Coronary artery (tissue), 2 donors: Measurements from ENCODE around the gene DMXL1.

Source experiments
- DNase-seq: peaks from one replicate; pipeline ENCODE4 v3.0.0-alpha.2; 2017; ENCODE audit warnings: low spot score
- H3K27ac ChIP-seq, 2 donors: fragments of 200-600 bp; sonication (generic); one replicate each; pipeline ENCODE4 v1.5.1; 2016 to 2019
- H3K4me3 ChIP-seq: fragments of 200-600 bp; sonication (generic); 2 replicates; pipeline ENCODE4 v1.5.1; 2016; ENCODE audit warnings: mild to moderate bottlenecking, moderate library complexity
- TF ChIP-seq, protein P1 (sequence below): fragments of 200-600 bp; sonication (generic); IDR thresholded peaks from one replicate; pipeline ENCODE4 v1.5.1; 2019; ENCODE audit warnings: antibody characterized with exemption

DMXL1 gene

GRCh38 chr5:119077444-119077843 is 6.6 kb downstream of the DMXL1 start:
- DNase-seq = no peak
- Histone ChIP-seq H3K27ac (no peak overlapping the region), H3K4me3 (no peak overlapping the region)
- TF ChIP-seq, protein P1, sequence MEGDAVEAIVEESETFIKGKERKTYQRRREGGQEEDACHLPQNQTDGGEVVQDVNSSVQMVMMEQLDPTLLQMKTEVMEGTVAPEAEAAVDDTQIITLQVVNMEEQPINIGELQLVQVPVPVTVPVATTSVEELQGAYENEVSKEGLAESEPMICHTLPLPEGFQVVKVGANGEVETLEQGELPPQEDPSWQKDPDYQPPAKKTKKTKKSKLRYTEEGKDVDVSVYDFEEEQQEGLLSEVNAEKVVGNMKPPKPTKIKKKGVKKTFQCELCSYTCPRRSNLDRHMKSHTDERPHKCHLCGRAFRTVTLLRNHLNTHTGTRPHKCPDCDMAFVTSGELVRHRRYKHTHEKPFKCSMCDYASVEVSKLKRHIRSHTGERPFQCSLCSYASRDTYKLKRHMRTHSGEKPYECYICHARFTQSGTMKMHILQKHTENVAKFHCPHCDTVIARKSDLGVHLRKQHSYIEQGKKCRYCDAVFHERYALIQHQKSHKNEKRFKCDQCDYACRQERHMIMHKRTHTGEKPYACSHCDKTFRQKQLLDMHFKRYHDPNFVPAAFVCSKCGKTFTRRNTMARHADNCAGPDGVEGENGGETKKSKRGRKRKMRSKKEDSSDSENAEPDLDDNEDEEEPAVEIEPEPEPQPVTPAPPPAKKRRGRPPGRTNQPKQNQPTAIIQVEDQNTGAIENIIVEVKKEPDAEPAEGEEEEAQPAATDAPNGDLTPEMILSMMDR = no peak

DNA sequence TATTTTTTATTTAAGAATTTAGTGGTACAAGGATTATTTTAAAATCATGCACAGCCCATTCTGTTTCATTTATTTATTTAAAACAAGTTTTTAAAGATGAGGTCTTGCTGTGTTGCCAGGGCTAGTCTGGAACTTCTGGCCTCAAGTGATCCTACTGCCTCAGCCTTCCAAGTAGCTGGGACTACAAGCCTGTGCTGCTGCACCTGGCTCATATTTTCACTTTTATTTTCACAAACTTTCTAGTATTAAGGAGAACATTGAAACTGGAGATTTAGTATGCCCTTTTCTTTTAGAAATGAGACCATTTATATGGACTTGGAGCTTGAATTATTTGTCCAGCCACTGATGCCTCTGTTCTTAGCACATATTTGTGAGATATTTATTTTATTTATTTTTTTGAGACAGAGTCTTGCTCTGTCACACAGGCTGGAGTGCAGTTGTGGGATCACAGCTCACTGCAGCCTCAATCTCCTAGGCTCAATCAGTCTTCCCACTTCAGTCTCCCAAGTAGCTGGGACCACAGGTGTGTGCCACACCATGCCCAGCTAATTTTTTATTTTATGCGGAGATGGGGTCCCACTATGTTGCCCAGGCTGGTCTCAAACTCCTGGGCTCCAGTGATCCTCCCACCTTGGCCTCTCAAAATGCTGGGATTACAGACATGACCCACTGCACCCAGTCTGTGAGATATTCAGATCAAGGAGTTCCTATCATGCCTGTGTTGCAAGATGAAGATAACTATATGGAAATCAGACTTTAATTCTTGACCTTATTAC is 7.4 kb downstream of the DMXL1 start:
- H3K4me3 ChIP-seq = no peak overlapping the region
- TF ChIP-seq, protein P1 = no peak
- H3K27ac ChIP-seq = no peak overlapping the region
- DNase-seq = no peak

DNA sequence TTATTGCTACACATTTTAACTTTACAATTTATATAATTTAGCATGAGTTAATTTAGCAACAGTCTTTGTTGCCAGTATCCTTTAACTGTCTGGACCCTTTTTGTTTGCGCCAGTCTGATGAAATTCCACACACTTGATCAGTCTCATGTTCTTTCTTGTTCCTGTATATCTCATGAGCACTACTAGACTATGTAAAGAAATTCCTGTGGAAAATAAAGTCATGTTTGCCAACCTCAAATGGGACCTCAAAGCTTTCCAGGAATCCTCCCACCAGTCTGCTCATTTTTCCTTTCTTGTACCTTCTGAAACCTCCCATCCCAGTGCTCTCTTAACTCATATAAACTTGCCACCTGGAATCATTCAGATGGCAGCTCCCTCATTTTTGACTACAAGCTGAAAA is 8.0 kb downstream of the DMXL1 start:
- no peak for DNase-seq
- Histone ChIP-seq H3K4me3 (no peak overlapping the region), H3K27ac (no peak overlapping the region)
- TF ChIP-seq, protein P1 = no peak

- TF ChIP-seq, protein P1 = no peak
- Histone ChIP-seq H3K27ac (no peak overlapping the region), H3K4me3 (no peak overlapping the region)
- no peak for DNase-seq
These were observed 8.5 kb downstream of the DMXL1 start for GRCh38 chr5:119079318-119079921.

DNA sequence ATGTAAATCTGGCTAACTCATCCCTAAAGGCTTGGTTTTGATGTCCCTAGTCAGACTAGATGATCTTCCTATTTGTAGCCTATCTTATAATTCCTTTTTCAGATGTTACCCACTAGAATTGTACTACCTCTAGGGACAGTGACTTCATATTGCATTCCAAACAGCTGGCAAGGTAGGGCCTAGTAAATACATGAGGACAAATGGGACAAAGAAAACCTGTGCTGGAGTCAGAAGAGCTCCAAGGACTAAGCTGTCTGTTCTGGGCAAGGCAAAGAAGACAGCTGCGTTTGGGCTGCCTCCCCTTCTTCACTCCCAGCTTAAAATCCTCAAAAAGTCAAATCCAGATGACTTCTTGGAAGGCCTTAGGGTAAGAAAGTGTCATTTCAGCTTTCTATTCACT is 10.0 kb downstream of the DMXL1 start:
- Histone ChIP-seq H3K4me3 (no peak overlapping the region), H3K27ac (no peak overlapping the region)
- DNase-seq = no peak
- TF ChIP-seq, protein P1 = no peak

DNA sequence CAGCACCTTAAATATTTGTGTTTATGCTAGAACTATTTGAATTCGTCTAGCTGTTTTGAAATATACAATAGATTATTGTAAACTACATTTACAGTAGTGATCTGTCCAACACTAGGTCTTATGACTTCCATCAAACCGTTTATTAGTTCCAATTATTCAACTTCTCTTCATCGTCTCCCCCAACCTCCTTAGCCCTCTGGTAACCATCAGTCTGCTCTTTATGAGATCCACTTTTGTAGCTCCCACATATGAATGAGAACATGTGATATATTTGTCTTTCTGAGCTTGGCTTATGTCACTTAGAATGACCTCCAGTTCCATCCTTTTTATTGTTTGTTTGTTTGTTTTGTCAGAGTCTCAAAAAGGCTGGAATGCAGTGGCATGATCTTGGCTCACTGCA is 11.8 kb downstream of the DMXL1 start:
- no peak for DNase-seq
- no peak overlapping the region for H3K27ac ChIP-seq
- TF ChIP-seq, protein P1 = no peak
- no peak overlapping the region for H3K4me3 ChIP-seq

DNA sequence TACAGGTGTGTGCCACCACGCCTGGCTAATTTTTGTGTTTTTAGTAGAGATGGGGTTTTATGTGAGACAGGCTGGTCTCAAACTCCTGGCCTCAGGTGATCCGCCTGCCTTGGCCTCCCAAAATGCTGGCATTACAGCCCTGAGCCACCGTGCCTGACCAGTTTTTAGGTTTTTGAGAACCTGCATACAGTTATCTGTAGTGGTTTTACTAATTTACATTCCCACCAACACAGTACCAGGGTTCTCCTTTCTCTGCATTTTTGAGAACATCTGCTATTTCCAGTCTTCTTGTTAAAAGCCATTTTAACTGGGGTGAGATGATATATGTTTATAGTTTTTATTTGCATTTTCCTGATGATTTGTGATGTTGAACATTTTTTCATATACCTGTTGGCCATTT is 12.8 kb downstream of the DMXL1 start:
- TF ChIP-seq, protein P1 = no peak
- DNase-seq = no peak
- Histone ChIP-seq H3K27ac (no peak overlapping the region), H3K4me3 (no peak overlapping the region)
